SK-N-SH (cell line): ENCODE data around the gene ANAPC4.

Source experiments
- RFX5 ChIP-seq: IDR thresholded peaks from 2 replicates; pipeline ENCODE4 v1.6.1; 2012; ENCODE audit warnings: mild to moderate bottlenecking, improper control_type of control experiment, low read length
- TCF12 ChIP-seq: IDR thresholded peaks from 2 replicates; pipeline ENCODE4 v1.4.0; 2012

DNA sequence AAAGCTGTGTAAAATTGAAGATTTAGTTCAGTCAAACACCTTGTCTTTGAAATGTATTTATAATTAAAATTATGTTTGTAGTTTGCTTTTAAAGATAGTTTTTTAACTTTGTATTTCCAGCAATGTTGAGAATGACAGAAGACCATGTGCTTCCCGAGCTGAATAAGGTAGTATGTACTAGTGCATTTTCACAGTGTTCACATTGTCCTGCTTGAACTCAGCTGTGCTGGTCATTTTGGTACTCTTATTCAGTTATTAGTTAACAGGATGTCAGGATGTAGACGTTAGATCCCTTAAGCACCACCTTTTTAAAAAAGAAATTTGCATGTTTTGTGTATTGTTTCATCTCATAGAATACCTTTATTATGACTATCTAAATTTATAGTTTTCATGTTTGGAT lies 28.4 kb downstream of the ANAPC4 start:
- TF ChIP-seq RFX5, result no peak
- TF ChIP-seq TCF12, result no peak
